Measurements from ENCODE around the gene PHYHD1.

Gene PHYHD1

DNA sequence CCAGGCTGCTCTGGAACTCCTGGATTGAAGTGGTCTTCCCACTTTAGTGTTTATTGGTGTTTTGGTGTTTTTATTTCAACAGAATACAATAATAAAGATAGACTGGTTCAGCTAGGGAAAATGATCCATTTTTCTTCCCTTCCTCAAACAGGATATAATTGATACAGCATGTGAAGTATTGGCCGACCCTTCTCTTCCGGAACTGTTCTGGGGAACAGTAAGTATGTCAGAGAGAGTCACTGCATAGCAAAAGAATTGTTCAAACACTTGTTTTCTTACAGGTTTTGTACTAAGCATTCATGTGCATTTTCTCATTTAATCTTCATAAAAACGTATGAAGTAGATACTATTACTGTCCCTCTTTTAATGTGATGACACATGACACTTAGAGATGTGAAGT is 58.3 kb downstream of the PHYHD1 start:
- H2BK15ac ChIP-seq (ENCODE audit: low read depth, poor library complexity, severe bottlenecking) = no peak overlapping the region
- no peak overlapping the region for H2BK5ac ChIP-seq (ENCODE audit: low read depth, low read length, poor library complexity, severe bottlenecking)
- H3K4me3 ChIP-seq (ENCODE audit: insufficient read depth in 1 of 2, low read depth in 1 of 2, low read length in 2 of 2) = no peak overlapping the region
- no peak overlapping the region for H3K18ac ChIP-seq (ENCODE audit: low read depth in 1 of 2, low read length in 2 of 2)
- no peak for DNase-seq
- H2AK5ac ChIP-seq (ENCODE audit: low read length, severe bottlenecking) = no peak overlapping the region
- H2BK12ac ChIP-seq (ENCODE audit: low read length in 2 of 2) = no peak overlapping the region
- no peak overlapping the region for H4K8ac ChIP-seq (ENCODE audit: low read length)
- no peaks in the 10 kb centered on the region for H3K27me3 ChIP-seq (ENCODE audit: control insufficient read depth in 1 of 2, insufficient read depth in 1 of 2, low read length in 2 of 2)
- no peak overlapping the region for H3K27ac ChIP-seq (ENCODE audit: low read length, poor library complexity, severe bottlenecking)
- no peak overlapping the region for H3K23ac ChIP-seq (ENCODE audit: low read length in 2 of 2)
- H3K36me3 ChIP-seq (ENCODE audit: control insufficient read depth in 1 of 2, insufficient read depth in 2 of 2, low read depth in 1 of 2, low read length in 2 of 2) = peaks cover 51 to 84% of the 10 kb centered on the region in 2 experiments
- H4K91ac ChIP-seq (ENCODE audit: low read length) = no peak overlapping the region
- WGBS = 100% methylated on average over 2 of the region's 3 CpGs
- H3K79me1 ChIP-seq (replicated peaks; ENCODE audit: low read length, poor library complexity, severe bottlenecking) = peaks cover 6% of the 10 kb centered on the region
- no peak overlapping the region for H3K9ac ChIP-seq (ENCODE audit: low read length)
- H3K14ac ChIP-seq (ENCODE audit: low read length in 2 of 2) = no peak overlapping the region
- H3K4me1 ChIP-seq (ENCODE audit: control insufficient read depth, insufficient read depth, low read depth, low read length) = no peaks in the 10 kb centered on the region
- H3K4me2 ChIP-seq (ENCODE audit: low read length, poor library complexity, severe bottlenecking) = no peak overlapping the region
- H2AFZ ChIP-seq (ENCODE audit: low read depth, low read length) = no peak overlapping the region
- H3K4ac ChIP-seq (ENCODE audit: low read depth in 1 of 2, low read length in 2 of 2) = no peak overlapping the region
- no peaks in the 10 kb centered on the region for H3K9me3 ChIP-seq (ENCODE audit: control insufficient read depth, low read length)
- no peak overlapping the region for H2BK120ac ChIP-seq (ENCODE audit: low read depth, low read length)

DNA sequence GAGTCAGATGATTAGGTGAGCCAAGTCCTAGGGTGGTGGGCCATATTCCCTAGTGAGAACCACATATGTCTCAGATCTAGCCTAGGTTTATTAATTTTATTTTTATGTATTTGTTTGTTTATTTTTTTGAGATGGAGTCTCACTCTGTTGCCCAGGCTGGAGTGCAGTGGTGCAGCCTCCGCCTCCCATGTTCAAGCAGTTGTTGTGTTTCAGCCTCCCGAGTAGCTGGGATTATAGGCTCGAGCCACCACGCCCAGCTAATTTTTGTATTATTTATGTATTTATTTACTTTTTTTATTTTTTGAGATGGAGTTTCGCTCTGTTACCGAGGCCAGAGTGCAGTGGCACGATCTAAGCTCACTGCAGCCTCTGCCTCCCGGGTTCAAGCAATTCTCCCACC is 62.8 kb downstream of the PHYHD1 start:
- no peaks in the 10 kb centered on the region for H3K27me3 ChIP-seq (ENCODE audit: control insufficient read depth in 1 of 2, insufficient read depth in 1 of 2, low read length in 2 of 2)
- H3K23ac ChIP-seq (ENCODE audit: low read length in 2 of 2) = no peak overlapping the region
- H2AFZ ChIP-seq (ENCODE audit: low read depth, low read length) = no peak overlapping the region
- 99% methylated on average over 5 of the region's 8 CpGs for WGBS
- no peak overlapping the region for H3K9ac ChIP-seq (ENCODE audit: low read length)
- no peak overlapping the region for H3K14ac ChIP-seq (ENCODE audit: low read length in 2 of 2)
- H3K27ac ChIP-seq (ENCODE audit: low read length, poor library complexity, severe bottlenecking) = no peak overlapping the region
- H2BK12ac ChIP-seq (ENCODE audit: low read length in 2 of 2) = no peak overlapping the region
- H2BK5ac ChIP-seq (ENCODE audit: low read depth, low read length, poor library complexity, severe bottlenecking) = no peak overlapping the region
- peaks cover 2% of the 10 kb centered on the region for H3K79me1 ChIP-seq (replicated peaks; ENCODE audit: low read length, poor library complexity, severe bottlenecking)
- no peak overlapping the region for H4K91ac ChIP-seq (ENCODE audit: low read length)
- no peak overlapping the region for H2BK120ac ChIP-seq (ENCODE audit: low read depth, low read length)
- H3K4me1 ChIP-seq (ENCODE audit: control insufficient read depth, insufficient read depth, low read depth, low read length) = peaks cover 6% of the 10 kb centered on the region
- H4K8ac ChIP-seq (ENCODE audit: low read length) = no peak overlapping the region
- H2BK15ac ChIP-seq (ENCODE audit: low read depth, poor library complexity, severe bottlenecking) = no peak overlapping the region
- H3K4ac ChIP-seq (ENCODE audit: low read depth in 1 of 2, low read length in 2 of 2) = no peak overlapping the region
- H2AK5ac ChIP-seq (ENCODE audit: low read length, severe bottlenecking) = no peak overlapping the region
- no peak overlapping the region for H3K4me2 ChIP-seq (ENCODE audit: low read length, poor library complexity, severe bottlenecking)
- H3K4me3 ChIP-seq (ENCODE audit: insufficient read depth in 1 of 2, low read depth in 1 of 2, low read length in 2 of 2) = no peak overlapping the region
- no peak overlapping the region for H3K18ac ChIP-seq (ENCODE audit: low read depth in 1 of 2, low read length in 2 of 2)
- no peaks in the 10 kb centered on the region for H3K9me3 ChIP-seq (ENCODE audit: control insufficient read depth, low read length)
- H3K36me3 ChIP-seq (ENCODE audit: control insufficient read depth in 1 of 2, insufficient read depth in 2 of 2, low read depth in 1 of 2, low read length in 2 of 2) = peaks cover 32 to 89% of the 10 kb centered on the region in 2 experiments
- no peak for DNase-seq

GRCh38 chr9:128986671-128987070 is 65.9 kb downstream of the PHYHD1 start:
- Histone ChIP-seq H3K4me1 (ENCODE audit: control insufficient read depth, insufficient read depth, low read depth, low read length) (peaks cover 6% of the 10 kb centered on the region), H2BK15ac (ENCODE audit: low read depth, poor library complexity, severe bottlenecking) (no peak overlapping the region), H3K18ac (ENCODE audit: low read depth in 1 of 2, low read length in 2 of 2) (no peak overlapping the region), H3K14ac (ENCODE audit: low read length in 2 of 2) (no peak overlapping the region), H2BK5ac (ENCODE audit: low read depth, low read length, poor library complexity, severe bottlenecking) (no peak overlapping the region), H3K9me3 (ENCODE audit: control insufficient read depth, low read length) (no peaks in the 10 kb centered on the region), H3K9ac (ENCODE audit: low read length) (no peak overlapping the region), H3K4me2 (ENCODE audit: low read length, poor library complexity, severe bottlenecking) (no peak overlapping the region), H3K27ac (ENCODE audit: low read length, poor library complexity, severe bottlenecking) (no peak overlapping the region), H3K4ac (ENCODE audit: low read depth in 1 of 2, low read length in 2 of 2) (no peak overlapping the region), H2BK120ac (ENCODE audit: low read depth, low read length) (no peak overlapping the region), H3K27me3 (ENCODE audit: control insufficient read depth in 1 of 2, insufficient read depth in 1 of 2, low read length in 2 of 2) (no peaks in the 10 kb centered on the region), H2BK12ac (ENCODE audit: low read length in 2 of 2) (no peak overlapping the region), H2AK5ac (ENCODE audit: low read length, severe bottlenecking) (no peak overlapping the region), H3K23ac (ENCODE audit: low read length in 2 of 2) (no peak overlapping the region), H4K8ac (ENCODE audit: low read length) (no peak overlapping the region), H2AFZ (ENCODE audit: low read depth, low read length) (no peak overlapping the region), H3K4me3 (ENCODE audit: insufficient read depth in 1 of 2, low read depth in 1 of 2, low read length in 2 of 2) (no peak overlapping the region), H4K91ac (ENCODE audit: low read length) (no peak overlapping the region), H3K36me3 (ENCODE audit: control insufficient read depth in 1 of 2, insufficient read depth in 2 of 2, low read depth in 1 of 2, low read length in 2 of 2) (peaks cover 44 to 74% of the 10 kb centered on the region in 2 experiments), H3K79me1 (replicated peaks; ENCODE audit: low read length, poor library complexity, severe bottlenecking) (peaks cover 2% of the 10 kb centered on the region)
- DNase-seq = no peak
- WGBS = 95% methylated on average over 5 of the region's 5 CpGs

DNA sequence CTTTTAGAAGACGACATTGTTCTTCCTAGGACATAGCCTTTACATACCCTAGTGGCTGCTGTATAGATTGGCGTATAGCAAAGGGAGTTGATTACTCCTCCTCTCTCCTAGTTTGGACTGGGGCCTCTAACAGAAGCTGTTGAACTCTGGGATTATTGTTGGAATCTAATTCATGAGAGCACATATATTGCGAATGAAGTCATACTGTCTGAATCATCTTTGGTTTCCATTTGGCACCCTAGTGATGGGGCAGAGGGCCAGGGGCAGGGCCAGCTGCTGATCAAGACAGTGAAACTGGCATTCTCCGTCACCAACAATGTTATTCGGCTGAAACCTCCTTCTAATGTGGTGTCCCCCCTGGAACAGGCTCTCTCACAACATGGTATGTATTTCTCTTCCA is 67.0 kb downstream of the PHYHD1 start:
- WGBS = 94% methylated on average over 5 of the region's 5 CpGs
- H3K4me1 ChIP-seq (ENCODE audit: control insufficient read depth, insufficient read depth, low read depth, low read length) = peaks cover 6% of the 10 kb centered on the region
- peak overlapping the region in 1 of 2 experiments; percentile 23 for H3K4me3 ChIP-seq (ENCODE audit: insufficient read depth in 1 of 2, low read depth in 1 of 2, low read length in 2 of 2)
- peaks cover 2% of the 10 kb centered on the region for H3K79me1 ChIP-seq (replicated peaks; ENCODE audit: low read length, poor library complexity, severe bottlenecking)
- H3K27me3 ChIP-seq (ENCODE audit: control insufficient read depth in 1 of 2, insufficient read depth in 1 of 2, low read length in 2 of 2) = no peaks in the 10 kb centered on the region
- no peak overlapping the region for H3K23ac ChIP-seq (ENCODE audit: low read length in 2 of 2)
- H4K8ac ChIP-seq (ENCODE audit: low read length) = peak overlapping the region; percentile 62
- H2BK15ac ChIP-seq (ENCODE audit: low read depth, poor library complexity, severe bottlenecking) = no peak overlapping the region
- DNase-seq = peak; percentile 24
- no peaks in the 10 kb centered on the region for H3K9me3 ChIP-seq (ENCODE audit: control insufficient read depth, low read length)
- H2BK120ac ChIP-seq (ENCODE audit: low read depth, low read length) = no peak overlapping the region
- H3K36me3 ChIP-seq (ENCODE audit: control insufficient read depth in 1 of 2, insufficient read depth in 2 of 2, low read depth in 1 of 2, low read length in 2 of 2) = peaks cover 43 to 70% of the 10 kb centered on the region in 2 experiments
- H4K91ac ChIP-seq (ENCODE audit: low read length) = no peak overlapping the region
- no peak overlapping the region for H2BK5ac ChIP-seq (ENCODE audit: low read depth, low read length, poor library complexity, severe bottlenecking)
- H3K9ac ChIP-seq (ENCODE audit: low read length) = peak overlapping the region; percentile 54
- no peak overlapping the region for H3K4me2 ChIP-seq (ENCODE audit: low read length, poor library complexity, severe bottlenecking)
- H3K18ac ChIP-seq (ENCODE audit: low read depth in 1 of 2, low read length in 2 of 2) = no peak overlapping the region
- H2AK5ac ChIP-seq (ENCODE audit: low read length, severe bottlenecking) = no peak overlapping the region
- no peak overlapping the region for H3K4ac ChIP-seq (ENCODE audit: low read depth in 1 of 2, low read length in 2 of 2)
- no peak overlapping the region for H3K14ac ChIP-seq (ENCODE audit: low read length in 2 of 2)
- H3K27ac ChIP-seq (ENCODE audit: low read length, poor library complexity, severe bottlenecking) = peak overlapping the region; percentile 70
- H2BK12ac ChIP-seq (ENCODE audit: low read length in 2 of 2) = no peak overlapping the region
- no peak overlapping the region for H2AFZ ChIP-seq (ENCODE audit: low read depth, low read length)

Measured in mesenchymal stem cell (in vitro differentiated cells and primary cell).